NCI-H748 (cell line): ENCODE data around the gene AGAP3.
A peak's percentile ranks its signal among the peaks of the same experiment; 100 is the strongest.

Source experiments
- DNase-seq: peaks from one replicate; lab custom pipeline; 2025; ENCODE audit not compliant: unreplicated experiment; lab: John Stamatoyannopoulos, UW

AGAP3 gene

DNA sequence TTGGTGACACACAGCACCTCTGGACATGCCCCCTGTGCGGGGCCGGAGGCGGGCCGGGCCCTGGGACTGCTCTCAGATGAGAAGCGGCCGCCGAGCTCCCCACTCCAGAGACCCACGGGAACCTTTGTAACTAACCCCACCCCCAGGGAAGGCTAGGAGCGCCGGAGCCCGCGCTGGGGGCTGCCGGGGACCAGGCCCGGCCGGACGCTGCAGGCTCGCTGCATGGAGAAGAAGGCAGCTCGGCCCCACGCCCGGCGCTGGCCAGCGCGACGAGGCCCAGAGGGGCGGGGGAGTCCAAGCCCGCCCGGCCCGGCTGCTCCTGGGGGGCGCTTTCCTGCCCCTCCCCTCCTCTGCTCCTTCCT lies 36.5 kb downstream of the AGAP3 start:
- no peak for DNase-seq

DNA sequence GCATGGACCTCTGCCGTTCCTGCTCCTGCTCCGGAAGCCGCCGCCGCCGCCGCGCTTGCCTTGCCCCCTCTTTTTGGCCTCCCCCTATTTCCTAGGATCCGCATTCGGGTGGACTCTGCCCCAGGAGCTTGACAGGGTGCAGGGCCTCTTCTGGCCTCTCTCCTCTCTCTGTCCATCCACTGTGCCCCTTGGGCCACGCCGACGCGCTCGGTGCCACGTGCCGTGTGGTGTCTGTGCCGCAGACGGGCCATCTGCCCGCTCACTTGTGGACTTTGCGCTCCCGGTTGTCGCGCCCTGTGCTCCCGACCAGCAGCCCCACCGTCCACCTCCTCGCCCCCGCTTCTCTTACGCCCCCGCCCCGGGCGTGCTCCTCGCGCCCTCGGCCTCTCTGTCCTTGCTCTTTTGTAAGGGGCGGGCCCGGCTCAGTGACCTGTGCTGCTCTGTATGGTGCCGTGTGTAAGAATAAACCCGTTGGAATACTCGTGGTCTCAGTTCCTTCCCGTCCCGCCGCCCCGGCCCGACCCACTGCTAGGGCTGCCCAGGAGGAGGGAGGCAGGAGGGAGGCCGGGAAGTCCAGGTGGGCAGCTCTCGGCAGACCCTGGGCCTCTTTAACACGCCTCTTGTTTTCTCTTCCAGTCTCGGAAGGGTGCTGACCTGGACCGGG lies 37.0 kb downstream of the AGAP3 start:
- no peak for DNase-seq

DNA sequence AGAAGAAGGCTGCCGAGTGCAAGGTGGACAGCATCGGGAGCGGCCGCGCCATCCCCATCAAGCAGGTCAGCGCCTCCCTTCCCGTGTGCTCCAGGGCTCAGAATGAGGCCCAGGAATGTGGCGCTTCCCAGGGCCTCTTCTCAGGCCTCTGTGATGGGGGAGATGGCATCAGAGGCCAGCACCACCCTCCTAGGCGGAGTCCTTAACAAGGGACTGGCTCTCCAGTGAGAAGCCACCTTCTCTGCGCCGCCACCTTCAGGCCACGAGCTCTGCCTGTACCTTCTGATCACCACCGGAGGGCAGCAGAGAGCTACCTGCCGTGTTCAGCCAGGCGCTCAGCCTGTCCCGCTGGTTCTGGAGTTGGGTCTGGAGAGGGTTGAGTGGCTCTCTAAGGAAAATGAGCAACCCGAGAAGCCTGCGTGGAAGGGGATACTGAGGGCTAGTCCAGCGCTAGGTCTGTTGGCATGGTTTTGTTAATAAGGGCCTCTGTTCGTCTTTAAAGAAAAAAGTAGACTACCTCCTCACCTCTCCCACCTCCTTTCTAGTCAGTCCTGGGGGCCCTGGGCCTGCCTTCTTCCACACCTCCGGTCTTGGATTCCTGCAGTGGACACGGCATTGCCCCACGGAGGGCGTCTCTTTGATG lies 37.7 kb downstream of the AGAP3 start:
- DNase-seq: peak; percentile 68

DNA sequence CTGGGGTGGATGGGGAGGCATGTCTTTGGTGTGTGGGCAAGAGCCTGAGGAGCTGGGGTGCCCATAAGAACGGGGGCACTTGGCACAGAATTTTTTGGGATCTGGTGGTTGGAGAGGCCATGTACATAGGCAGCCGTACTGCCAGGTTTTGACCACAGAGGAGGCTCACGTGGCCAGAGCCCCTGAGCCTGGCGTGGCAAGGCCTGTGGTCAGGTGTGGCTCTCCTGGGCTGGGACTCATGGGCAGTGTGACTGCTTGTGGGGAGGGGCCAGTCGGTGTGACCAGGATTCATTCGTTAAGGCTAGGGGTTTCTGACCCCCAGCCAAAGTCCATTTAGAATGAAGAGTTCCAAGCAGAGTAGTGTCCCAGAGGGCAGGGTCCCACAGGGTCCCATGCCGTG lies 38.2 kb downstream of the AGAP3 start:
- DNase-seq: no peak

DNA sequence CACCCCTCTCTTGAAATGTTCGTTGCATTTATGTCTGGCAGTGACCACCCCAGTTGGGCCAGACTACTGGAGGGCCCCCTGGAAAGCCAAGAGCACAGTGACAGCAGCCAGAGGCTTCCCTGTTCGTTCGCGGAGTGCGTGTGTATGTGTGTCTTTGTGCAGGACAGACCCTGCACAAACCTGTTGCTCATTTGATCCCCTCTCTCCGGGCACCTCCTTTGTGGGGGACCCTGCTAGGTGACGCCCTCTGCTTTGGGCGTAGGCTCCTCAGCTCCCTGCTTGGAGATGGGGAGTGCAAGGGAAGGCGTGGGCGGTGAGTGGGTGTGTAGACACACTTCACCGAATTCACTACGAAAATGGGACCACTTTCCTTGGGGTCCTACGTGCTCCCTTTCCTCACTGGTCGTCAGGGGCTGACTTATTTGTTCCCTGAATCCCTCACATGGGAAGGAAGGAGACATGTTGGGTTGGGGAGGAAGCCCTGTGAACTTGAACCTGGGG lies 38.7 kb downstream of the AGAP3 start:
- no peak for DNase-seq

DNA sequence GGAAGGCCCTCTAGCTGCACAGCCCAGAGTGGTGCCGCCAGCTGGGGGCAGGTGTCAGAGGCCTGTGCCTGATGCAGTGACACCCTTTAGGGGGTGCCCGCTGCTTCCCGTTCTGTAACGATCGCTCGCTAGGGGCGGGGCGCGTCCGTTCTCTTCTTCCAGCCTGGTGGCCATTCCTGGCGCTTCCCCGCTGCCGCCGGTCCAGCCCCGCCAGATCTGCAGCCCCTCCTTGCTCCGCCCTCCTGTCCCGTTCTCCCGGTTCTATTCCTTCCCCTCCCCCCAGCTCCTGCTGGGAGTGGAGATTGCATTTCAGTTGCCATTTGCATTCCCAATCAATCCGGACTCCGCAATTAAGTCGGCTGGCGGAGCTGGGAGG lies 39.2 kb downstream of the AGAP3 start:
- DNase-seq: no peak

DNA sequence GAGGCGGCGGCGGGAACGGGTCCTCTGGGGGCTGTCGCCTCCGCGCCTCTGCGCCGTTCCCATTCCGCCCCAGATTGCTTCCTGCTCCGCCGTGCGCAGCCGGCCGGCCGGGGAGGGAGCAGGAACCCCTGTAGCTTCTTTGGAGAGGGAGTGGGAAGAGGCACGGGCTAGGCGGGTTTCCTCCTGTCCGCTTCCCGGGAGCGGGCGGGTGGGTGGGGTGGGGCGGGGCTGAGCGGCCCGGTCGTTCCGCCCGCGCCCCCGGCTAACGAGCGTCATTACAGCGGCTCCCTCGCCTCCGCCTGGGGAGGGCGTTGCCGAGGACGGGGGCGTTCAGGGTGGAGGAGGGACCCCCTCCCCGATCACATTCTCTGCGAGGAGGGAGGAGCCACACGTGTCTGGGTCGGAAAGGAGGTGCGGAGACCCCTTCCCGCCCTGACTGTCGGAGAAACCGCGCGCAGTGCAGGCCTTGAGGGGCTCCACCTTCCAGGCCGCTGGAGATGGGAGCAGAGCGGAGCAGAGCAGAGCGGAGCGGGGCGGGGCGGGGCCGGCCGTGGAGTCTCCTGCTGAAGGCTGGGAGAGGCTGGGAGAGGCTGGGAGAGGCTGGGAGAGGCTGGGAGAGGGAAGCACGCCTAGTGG lies 39.7 kb downstream of the AGAP3 start:
- no peak for DNase-seq

DNA sequence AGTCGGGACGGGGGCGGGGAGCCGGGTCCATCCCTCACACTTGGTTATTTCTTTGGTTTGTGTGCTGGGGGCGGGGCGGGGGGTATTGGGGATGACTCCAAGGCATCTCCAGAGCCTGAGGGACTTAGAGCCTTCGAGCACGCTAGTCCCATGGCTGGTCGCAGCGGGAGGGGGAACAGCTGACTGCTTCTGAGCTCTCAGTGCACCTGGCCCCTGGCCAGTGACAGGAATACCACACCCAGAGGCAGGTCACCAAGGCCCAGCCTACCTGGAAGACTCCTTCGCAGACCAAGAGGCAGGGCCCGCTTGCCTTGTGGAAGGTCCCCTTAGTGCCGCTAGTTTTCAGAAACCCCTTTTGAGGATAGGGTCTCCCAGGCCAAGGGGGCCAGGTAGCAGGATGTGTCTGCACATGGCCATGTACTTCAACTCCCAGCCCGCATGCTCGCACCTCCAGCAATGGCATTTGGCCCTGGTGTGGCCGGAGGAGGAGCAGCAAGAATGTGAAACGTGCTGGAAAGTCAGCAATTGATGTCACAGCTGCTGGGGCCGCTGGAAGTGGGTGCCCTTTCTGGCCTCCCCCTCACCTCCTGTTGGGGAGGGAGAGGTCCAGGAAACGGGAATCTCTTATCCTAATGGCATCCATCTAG lies 40.3 kb downstream of the AGAP3 start:
- DNase-seq: no peak

DNA sequence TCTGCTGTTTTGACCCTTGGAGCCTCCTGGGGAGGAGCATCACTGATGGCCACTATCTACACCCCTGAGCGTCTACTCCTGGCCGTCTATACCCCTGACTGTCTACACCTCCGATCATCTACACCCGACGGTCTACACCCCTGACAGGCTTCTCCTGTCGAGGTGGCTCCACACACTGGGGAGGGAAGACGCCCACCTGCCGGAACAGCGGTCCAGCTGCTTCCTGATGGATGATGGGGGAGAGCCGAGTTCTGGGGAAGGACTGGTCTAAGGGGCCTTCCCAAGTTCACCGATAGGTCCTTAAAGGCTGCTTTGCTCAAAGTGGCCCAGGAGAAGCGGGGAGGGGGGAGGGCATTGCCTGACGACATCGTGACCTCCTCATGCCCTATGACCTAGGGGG lies 41.9 kb downstream of the AGAP3 start:
- no peak for DNase-seq

DNA sequence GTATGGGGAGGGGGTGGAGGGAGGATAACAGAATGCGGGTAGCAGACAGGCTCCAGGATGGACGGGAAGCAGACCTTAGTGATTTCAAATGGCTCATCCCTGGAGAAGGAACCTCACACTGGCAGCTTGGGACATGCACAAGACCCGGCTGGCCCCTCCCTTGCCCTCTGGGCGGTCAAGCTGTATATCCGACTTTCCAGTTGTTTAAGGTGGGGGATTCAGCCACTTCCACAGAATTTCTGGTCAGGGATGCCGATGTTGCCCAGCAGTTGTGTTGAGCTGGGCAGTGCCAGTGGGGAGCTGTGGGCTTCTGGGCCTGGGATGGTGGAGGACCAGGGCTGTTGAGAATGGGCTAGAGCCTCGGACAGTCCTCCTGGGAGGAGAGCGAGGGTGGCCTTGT lies 42.4 kb downstream of the AGAP3 start:
- DNase-seq: no peak

DNA sequence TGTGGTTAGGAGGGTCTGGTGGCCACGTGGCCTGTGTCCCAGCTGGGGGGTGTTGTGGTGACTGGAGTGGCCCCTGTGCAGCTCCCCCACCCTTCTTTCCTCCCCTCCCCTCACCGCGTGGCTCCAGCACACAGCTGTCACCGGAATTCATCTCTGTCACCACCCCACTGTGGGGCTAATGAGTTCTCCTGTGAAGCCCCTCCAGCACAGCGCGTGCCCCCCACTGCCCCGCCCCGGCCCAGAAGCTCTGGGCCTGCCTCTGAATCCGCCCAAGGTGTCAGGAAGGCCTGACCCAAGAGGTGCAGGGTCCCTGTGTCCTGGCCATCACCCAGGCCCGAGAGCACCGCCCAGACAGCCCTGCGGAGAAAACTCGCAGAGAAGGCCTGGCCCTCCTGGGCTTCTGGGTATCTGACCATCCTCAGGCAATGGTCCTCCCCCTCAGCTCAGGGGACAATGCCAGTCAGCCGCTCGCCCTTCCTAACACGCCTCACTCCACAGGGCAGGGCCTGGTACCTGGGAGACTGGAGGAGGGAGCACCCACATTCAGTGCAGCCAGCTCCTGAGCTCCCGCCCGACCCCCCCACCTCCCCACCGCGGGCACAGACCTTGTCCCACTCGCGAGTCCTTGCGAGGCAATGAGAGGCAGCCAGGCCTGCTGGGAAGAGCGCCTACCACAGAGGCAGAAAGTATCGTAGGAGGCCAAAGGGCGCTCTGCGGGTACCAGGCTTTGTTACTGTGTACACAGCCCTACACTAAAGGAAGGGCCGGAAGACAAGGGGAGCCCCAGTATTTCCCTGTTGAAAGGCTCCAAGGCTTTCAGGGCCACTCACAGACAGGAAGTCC lies 43.1 kb downstream of the AGAP3 start:
- no peak for DNase-seq

DNA sequence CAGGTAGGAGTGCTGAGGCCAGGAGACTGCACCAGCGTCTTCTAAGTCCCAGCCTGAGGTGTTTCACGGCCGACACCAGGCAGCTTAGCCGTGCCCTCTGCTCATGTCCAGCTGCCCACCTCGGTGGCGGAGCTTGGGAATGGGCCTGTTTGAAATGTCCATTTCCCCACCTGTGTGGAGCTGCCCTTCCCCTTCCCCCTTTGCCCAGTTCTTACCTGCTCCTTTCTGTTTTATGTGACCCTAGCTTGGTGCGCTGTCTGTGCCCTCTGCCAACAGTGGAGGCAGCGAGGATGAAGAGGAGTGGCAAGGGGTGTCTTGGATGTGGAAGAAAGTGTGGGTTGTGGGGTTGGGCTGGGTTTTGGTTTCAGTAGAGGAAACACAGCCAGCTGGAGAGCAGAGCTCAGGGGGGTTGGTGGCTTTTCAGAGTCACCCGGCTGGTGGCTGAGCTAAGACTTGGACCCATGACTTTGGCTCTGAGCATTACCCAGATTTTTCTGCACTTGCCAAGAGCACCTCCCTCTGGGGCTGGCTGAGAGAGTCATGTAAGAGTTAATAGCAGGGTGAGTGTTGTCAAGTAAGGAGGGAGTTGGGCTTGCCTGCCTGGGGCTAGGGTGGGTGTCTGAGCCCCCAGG lies 43.8 kb downstream of the AGAP3 start:
- no peak for DNase-seq

DNA sequence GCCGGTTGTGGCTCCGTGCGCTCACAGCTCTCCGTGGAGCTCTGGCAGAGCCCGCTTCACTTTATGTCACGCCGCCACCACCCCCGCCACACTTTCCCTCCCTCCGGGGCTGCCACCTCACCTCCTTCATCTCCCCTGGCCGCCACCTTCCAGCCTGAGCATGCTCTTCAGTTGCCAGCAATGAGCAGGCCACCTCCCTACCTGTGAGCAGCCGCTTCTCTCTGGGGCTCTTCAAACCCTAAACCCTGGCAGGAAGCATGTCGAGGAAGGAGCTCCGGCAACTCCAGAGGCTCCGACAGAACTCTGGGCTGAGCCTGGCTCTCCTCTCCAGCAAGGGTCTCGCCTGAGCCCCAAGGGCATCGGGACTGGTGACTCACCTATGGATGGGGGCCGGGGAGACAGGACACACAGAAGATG lies 44.5 kb downstream of the AGAP3 start:
- no peak for DNase-seq

DNA sequence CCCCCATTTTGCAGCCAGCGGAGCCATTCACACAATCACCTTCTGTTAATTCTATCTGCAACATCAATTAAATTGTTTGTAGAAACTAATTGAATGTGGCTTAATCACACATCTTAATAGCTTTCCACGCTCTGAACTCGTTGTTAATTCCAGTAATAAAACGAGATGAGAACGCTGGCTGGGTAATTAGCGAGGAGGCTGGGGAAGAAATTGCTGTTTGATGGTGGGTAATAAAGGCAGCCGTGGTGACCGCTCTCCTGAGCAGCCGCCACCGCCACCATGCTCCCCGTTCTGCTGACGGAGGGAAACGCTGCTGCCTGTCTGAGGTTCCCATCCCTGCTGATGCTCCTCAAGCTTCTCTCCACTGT lies 44.9 kb downstream of the AGAP3 start:
- peak; percentile 23 for DNase-seq

DNA sequence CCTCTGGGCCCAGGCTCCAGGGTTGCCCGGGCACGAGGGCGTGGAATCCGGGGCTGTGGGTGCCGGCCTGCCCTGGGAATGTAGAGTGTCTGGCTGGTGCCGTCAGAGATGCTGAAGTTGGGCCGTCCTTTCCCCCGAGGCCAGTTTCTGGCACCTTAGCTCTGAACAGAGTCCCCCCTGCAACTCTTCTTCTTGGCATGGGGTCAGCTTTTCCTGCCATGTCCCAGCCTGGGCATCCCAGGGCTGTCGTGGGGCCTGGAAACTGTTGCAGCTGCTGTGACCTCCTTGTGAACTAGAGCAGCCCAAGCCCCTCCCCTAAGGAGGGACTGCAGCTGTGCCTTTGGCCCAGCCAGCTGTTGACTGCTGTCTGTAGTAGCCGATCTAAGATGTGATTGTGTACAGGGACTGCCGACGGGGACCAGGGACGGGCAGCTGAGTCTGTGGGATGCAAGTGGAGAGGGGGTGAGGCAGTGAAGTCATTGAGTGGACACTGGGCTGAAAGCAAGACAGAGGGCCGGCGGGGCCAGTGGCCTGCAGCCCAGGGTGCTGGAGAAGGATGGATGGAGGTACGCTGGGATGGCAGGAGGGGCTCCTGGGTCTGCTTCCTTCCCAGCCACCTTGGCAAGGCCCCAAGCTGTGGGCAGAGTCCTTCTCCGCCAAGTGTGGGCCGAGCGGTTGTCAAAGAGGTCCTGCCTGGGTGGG lies 45.5 kb downstream of the AGAP3 start:
- DNase-seq: no peak

DNA sequence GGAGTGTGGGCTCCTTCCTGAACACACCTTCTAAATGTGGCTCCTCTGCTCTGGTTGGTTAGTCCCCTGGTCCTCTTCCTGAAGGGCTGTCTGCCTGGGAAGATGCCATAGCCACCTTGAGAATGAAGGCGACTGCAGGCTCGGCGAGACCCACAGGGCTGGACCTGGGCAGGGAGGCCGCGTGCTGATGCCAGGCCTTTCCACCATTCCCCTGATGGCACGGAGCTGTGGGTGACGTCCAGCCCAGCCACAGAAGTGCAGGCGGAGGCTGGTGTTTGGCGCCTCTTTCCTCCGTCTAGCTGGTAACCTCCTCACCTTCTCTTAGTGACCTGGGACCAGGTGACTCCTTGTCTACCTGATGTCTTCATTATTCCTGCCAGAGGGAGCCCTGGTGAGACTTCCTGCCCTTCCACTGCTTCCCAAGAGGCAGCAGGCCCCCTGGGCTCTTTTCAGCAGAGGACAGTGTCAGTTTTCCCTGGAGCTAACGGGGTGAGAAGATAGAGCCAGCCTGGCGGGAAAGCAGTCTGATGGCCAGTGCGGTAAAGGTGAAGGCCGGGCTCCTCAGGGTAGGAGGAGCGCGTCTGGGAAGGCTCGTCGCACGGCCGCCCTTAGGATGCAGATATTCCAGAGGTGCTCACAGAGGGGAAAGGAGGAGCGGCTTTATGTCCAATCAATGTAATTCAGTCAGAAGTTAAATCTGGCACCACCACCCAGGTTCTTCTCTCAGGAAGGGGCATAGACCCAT lies 46.4 kb downstream of the AGAP3 start:
- DNase-seq: no peak

DNA sequence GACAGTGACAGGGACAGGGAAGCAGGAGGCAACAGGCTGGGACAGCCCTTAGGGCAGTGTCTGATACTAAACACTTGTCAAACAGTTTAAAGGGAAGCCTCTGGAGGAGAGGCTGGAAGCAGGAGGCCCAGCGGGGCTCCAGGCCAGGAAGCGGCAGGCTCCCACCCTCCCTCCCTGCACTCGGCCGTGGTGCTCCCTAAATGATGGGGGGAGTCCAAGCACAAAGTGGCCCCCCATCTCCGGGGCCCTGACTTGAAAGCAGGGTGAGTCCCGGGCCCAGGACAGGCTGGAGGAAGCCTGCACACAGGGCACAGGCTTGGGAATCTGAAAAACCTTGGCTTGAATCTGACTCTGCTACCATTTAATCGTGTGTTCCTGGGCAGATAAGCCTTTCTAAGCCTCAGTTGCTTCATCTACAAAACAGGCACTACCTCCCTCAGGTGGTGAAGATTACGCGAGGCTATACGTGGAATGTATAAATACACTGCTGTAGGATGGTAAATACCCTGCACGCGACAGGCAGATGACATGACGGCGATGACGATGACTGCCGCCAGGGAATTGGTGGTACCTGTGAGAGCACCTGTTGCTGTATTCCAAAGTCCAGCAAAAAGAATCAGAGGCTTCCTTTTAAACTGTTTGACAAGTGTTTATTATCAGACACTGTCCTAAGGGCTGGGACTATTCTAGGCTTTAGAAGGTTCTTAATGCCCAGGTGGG lies 47.2 kb downstream of the AGAP3 start:
- no peak for DNase-seq

DNA sequence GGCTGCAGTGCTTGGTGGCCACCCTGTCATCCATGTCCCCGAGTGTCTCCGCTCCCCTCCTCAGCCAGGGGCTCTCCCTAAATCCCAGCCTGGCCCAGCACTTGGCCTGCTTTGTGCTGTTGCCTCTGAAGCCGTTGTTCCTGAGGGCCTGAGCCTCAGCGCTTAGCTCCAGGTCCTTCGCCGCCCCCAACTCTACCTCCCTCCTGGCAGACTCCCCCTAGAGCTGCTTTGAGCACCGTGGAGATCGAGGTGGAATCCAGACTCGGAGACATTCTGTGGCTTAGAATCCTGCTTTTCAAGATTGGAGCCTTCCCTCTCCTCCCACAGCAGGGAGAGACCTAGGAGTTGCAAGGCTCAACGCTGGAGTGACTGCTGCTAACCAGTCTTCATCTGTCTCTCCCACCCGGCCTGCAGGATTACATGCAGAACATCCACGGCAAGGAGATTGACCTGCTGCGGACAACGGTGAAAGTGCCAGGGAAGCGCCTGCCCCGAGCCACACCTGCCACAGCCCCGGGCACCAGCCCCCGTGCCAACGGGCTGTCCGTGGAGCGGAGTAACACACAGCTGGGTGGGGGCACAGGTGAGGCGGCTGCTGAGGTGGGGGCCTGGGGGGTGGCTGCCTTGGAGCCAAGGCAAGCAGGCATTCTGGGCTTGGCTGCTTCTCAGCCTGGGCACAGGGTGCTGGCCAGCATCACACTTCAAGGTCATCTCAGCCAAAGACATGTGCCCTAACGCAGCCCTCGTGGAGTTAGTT lies 47.9 kb downstream of the AGAP3 start:
- DNase-seq: no peak
